Glomerular visceral epithelial cell (primary cell): ENCODE measurements around the gene MSLN.

Experiments used
- DNase-seq: peaks from one replicate; pipeline ENCODE4 v3.0.0-alpha.2; 2016; ENCODE audit errors: extremely low spot score

The MSLN gene

GRCh38 chr16:791131-791530, 30.6 kb downstream of the MSLN start:
- DNase-seq: no peak

GRCh38 chr16:792221-792995, 31.9 kb downstream of the MSLN start:
- no peak for DNase-seq

GRCh38 chr16:793414-793813, 32.9 kb downstream of the MSLN start:
- no peak for DNase-seq

GRCh38 chr16:794091-794822, 33.7 kb downstream of the MSLN start:
- DNase-seq: no peak

GRCh38 chr16:794853-795466, 34.4 kb downstream of the MSLN start:
- DNase-seq: no peak

- no peak for DNase-seq
Measured at GRCh38 chr16:795580-796229, 35.2 kb downstream of the MSLN start.

GRCh38 chr16:796296-797119, 36.0 kb downstream of the MSLN start:
- no peak for DNase-seq

- no peak for DNase-seq
Measured at GRCh38 chr16:797120-797420, 36.5 kb downstream of the MSLN start.

- DNase-seq: no peak
Measured at GRCh38 chr16:797686-798085, 37.2 kb downstream of the MSLN start.

- DNase-seq: no peak
Measured at GRCh38 chr16:798666-799065, 38.1 kb downstream of the MSLN start.

- DNase-seq: no peak
Measured at GRCh38 chr16:799111-799947, 38.8 kb downstream of the MSLN start.

- DNase-seq: no peak
Measured at GRCh38 chr16:799948-800833, 39.7 kb downstream of the MSLN start, which contains the start of gene GNG13. TSS of gene GNG13 (minus strand) at chr16:800734. CDS start at chr16:799077, 1,657 bp downstream.

GRCh38 chr16:800834-801511, 40.4 kb downstream of the MSLN start:
- no peak for DNase-seq

GRCh38 chr16:801584-802363, 41.2 kb downstream of the MSLN start:
- no peak for DNase-seq

- no peak for DNase-seq
Measured at GRCh38 chr16:802461-802860, 41.9 kb downstream of the MSLN start.

GRCh38 chr16:802914-803753, 42.6 kb downstream of the MSLN start:
- DNase-seq: no peak

- DNase-seq: no peak
Measured at GRCh38 chr16:803754-804080, 43.2 kb downstream of the MSLN start.
